CD4-positive, alpha-beta T cell treated with Interleukin-4 for 1 hour (primary cell): ENCODE measurements around the gene GNB5.

Experiments
- DNase-seq, 2 donors: peaks; one replicate each; pipeline ENCODE4 v3.0.0-alpha.2; 2020 to 2022

The GNB5 gene

GRCh38 chr15:52164631-52165265, 26.4 kb downstream of the GNB5 start:
- DNase-seq = no peak

DNA sequence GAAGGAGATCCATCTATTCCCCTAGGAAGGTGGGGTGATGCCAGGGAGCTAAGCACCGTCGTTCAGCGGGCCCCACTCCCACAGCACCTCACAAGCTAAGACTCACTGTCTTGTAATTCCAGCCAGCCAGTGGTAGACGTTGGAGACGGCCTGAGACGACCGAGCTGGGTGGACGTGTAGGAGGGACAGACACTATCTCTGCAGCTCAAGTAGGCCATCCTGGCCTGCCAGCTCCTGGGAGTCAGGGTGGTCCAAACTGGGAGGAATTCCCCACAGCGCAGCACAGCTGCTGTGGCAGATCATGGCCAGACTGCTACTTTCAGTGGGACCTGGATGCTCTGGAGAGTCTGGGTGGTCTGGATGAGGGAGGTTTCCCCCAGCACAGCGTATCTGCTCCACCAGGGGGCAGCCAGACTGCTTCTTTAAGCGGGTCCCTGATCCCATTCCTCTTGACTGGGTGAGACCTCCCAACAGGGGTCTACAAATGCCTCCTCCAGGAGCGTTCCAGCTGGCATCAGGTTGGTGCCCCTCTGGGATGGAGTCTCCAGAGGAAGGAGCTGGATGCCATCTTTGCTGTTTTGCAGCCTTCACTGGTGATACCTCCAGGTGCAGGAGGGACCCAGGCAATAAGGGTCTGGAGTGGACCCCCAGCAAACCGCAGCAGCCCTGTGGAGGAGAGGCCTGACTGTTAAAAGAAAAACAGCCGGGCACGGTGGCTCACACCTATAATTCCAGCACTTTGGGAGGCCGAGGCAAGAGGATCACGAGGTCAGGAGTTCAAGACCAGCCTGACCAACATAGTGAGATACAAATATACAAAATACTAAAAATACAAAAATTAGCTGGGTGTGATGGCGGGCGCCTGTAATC, 27.6 kb downstream of the GNB5 start:
- peak in 1 of 2 donors; percentile 25 for DNase-seq

DNA sequence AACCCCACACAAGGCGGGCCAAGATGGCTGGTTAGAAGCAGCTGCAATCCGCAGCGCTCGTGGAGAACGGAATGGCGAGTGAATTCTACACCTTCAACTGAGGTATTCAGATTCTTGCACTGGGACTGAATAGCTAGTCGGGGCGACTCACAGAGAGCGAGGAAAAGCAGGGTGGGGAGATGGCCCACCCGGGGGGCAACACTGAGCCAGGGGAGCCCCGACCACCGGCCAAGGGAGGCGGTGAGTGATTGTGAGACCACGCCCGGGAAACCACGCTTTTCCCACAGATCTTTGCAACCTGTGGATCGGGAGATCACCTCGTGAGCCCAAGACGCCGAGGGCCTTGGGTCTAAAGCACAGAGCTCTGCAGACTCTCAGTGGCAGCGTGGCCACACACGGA, 28.3 kb downstream of the GNB5 start:
- DNase-seq = no peak

DNA sequence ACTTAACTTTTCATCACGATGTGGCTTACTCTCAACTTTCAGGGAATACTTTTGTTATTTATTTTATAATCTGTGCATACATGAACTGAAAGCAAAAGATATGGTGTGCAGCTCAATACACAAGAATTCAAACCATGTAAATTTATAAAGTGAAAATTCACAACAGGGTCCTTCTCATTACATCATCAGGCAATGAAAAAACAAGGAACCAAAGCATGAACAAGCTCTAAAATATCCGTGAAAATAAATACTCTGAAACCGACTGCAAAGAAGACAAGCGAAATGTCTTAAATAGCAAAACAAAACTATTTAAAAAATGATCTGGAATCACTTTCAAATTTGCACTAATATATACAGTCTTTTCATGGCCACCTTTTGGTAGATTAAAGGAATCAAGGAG, 28.9 kb downstream of the GNB5 start:
- no peak for DNase-seq

GRCh38 chr15:52161406-52161966, 29.7 kb downstream of the GNB5 start:
- no peak for DNase-seq

DNA sequence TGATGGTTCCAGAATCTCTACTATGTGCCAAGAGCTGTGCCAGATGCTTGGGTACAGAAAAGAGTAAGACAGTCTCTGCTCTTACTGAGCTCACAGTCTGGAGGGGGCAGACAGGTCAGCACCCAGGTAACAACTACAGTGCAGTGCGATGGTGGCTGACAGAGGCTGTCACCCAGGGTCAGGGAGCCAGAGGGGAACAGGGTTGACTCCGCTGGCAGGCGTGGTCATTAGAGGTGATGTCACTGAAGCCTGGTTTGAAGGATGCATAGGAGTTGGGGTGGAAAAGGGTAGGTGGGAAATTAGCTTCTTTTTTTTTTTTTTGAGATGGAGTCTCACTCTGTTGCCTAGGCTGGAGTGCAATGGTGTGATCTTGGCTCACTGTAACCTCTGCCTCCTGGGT, 31.5 kb downstream of the GNB5 start:
- DNase-seq = no peak

DNA sequence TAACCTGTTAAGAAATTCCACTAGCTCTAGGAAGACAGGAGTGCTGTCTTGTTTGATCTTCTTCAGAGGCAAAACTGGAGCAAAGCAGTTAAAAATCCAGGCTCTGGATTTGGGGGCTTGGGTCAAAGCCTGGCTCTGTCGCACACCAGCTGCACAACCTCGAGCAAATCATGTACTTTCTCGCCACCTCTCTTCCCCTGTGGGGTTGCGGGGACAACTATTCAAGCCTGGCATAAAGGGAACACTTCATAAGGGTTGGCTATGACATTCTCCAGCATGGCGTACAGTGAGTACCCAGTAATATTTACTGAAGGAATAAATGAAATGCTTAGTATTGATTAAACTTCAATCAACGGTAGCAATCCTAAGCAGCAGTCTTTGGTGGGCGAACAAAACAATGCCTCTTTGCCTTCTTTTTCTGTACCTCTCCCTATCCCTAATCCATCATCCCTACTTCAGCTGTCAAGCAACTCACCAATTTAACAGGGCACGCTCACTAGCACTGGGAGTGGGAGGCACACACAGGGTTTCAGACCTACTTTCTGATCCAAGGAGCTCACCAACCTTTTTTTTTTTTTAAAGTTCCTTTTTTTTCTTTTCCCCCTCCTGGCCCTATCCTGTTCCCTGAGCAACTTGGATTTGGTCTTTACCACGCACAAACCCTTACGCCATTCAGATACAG, 33.0 kb downstream of the GNB5 start:
- DNase-seq = no peak

DNA sequence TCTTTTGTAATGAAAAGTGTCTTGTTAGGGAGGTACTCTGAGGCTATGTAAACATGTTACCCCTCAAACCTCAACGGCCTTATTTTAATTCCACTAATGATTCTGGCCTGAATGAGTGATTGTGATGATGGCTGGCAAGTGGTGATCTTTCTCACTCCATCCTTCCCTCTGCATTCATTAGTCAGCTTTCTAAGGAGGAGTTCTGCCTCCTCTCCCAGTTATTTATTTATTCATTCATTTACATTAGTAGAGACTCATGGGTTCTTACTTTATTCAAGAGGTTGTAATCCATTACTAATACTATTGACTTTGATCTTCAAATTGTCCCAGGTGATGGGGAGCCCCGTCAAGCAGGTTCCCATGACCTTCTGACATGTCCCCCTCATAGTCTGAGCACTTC, 35.3 kb downstream of the GNB5 start:
- no peak for DNase-seq

GRCh38 chr15:52154896-52155865, 36.0 kb downstream of the GNB5 start:
- DNase-seq = no peak

DNA sequence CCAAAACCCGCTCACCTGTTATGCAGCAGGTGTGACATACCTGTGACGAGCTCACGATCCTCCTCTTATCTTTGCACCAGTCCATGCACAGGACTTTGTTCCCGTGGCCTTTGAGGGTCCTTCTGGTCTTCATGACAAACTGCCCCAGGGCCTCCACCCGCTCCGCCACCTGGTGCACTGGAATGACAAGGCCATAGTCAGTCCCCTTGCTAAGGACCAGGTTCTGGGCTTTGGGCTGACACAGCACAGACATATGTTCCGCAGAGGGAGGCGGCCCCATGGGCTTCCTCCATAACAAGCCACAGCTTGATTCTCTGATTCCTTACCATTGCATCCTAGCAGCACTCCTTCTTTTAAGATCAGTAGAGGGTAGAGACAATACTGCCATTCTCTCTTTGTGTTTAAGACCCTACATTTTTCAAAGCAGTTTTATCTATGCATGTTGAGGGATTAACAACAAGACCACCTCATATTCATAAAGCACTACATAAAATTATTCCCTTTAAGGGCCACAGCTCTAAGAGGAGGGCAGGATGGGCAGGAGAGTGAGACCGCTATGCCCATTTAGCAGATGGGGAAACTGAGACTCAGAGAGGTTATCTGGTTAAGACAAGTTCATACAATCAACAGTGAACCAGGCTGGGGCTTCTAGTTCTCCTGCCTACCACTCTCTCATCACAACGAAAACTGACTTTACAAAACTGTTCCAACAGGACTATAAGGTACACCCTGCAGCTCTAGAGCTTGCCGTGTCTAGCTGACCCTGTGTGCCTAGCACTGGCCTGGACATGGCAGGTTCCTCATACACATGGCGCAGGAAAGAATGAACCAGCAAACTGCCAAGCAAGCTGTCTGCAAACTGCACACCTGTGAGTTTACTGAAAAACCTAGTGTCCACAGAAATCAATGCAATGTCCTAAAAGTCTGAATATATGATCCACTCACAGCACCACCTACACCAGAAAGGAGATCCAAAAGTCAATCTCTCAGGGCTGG, 37.0 kb downstream of the GNB5 start:
- DNase-seq = no peak

DNA sequence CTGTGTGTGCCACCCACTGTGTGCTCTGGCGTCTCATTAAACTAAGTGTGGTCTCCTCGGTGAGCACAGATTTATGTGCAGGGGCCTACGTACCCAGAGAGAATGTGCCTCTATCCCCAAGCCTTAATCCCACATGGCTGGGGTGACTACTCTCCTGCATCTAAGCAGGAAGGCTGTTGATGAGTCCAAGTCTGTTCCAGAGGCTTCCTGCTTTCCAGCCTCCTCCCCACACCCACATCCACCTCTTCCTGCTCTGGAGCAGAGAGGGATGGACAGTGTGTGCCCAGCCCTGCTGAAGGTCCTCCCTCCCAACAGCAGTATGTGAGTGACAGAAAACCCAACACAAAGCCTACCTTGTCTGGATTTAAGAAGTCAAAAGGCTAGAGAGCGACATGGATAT, 39.8 kb downstream of the GNB5 start:
- no peak for DNase-seq

- DNase-seq = no peak
Measured at GRCh38 chr15:52150871-52151270, 40.3 kb downstream of the GNB5 start.

- no peak for DNase-seq
Measured at GRCh38 chr15:52150043-52150825, 41.0 kb downstream of the GNB5 start.

DNA sequence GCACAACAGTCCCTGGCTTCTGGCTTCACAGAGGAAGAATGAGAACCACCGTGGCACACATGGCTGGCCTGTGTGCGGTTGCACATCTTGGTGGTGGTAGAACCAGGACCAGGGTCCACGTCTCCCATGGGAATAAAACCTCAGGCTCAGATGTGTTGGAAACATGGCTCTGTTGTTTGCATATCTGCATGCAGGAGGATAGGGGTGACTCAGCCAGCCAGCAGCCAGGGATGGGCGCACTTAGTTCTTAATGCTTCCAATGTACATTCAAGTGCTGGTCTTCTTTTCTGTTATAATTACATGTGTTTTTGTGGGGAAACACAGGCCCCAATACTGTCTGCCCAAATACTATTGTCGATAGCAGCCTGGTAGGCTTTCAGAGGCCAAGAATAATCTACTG, 42.8 kb downstream of the GNB5 start:
- DNase-seq = no peak

DNA sequence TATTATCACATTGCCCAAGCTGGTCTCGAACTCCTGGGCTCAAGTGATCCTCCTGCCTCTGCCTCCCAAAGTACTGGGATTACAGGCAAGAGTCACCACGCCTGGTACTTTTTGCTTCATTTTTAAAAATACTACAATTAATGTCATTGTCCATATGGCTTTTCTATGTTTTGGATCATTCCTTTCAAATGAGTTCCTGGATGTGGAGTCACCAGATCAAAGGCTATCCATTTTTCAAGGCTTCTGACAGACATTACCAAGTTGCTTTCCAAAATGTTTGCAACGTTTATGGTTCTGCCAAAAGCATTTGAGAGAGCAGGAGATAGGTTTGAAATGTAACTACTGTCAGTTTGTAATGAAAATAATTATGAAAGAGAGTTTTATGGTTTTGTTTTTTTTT, 44.4 kb downstream of the GNB5 start:
- no peak for DNase-seq

DNA sequence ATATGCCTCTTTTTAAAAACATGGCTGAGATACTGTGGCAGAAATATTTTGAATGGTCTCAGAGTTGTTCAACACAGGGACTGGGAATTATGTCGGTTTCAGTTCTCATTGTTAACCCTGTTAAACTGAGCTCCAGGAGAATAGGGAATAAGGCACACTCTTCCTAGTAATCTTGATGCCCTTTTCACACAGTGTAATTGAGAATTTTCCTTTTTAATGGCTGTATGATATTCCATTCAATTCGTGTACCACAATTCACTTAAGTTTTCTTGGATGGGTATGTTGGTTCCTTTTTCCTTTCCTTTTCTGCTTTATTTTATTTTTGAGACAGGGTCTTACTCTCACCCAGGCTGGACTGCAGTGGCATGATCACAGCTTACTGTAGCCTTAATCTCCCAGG, 44.9 kb downstream of the GNB5 start:
- DNase-seq = no peak

- DNase-seq = no peak
Measured at GRCh38 chr15:52144656-52145178, 46.5 kb downstream of the GNB5 start.

DNA sequence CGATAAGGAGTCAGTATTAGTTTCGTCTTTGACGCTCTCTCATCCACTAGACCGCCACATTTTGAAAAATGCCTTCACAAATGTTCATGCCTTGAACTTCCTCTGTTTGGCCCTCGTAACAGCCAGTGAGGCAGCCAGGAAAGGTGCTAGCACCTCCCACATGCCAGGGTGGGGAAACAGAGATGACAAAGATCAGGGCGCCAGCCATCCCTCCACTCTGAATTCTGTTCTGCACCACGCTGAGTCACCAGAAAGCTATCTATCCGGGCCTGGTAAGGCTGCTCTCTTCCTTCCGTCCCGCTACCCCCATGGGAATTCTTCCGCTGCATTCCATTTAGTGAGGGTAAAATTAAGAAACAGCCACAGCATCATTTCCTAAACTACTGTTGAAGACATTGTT, 47.3 kb downstream of the GNB5 start:
- no peak for DNase-seq

- no peak for DNase-seq
Measured at GRCh38 chr15:52140646-52141045, 50.5 kb downstream of the GNB5 start.
